OCI-LY1 (cell line): Measurements from ENCODE around the gene EIPR1.

Experiments used
- H2AFZ ChIP-seq: fragments of 200-600 bp; sonication (generic), shearing (Covaris generic); 2 replicates; pipeline ENCODE4 v1.6.0; 2014; ENCODE audit warnings: antibody characterized with exemption, mild to moderate bottlenecking, low read length
- H3F3A ChIP-seq: fragments of 200-600 bp; sonication (generic), shearing (Covaris generic); 2 replicates; pipeline ENCODE4 v1.6.0; 2014; ENCODE audit warnings: mild to moderate bottlenecking, antibody characterized with exemption, low read length, moderate library complexity; ENCODE audit not compliant: insufficient read depth
- H3K27ac ChIP-seq: fragments of 200-600 bp; sonication (generic); 2 replicates; pipeline ENCODE4 v1.5.1; 2014; ENCODE audit warnings: low read length, mixed run types, mild to moderate bottlenecking, low read depth; ENCODE audit not compliant: poor library complexity, severe bottlenecking
- H3K27me3 ChIP-seq: fragments of 200-600 bp; sonication (generic); 2 replicates; pipeline ENCODE4 v1.6.0; 2014; ENCODE audit warnings: antibody characterized with exemption, mild to moderate bottlenecking, low read length, moderate library complexity; ENCODE audit not compliant: insufficient read depth
- H3K36me3 ChIP-seq: fragments of 200-600 bp; sonication (generic); 2 replicates; pipeline ENCODE4 v1.6.1; 2014; ENCODE audit warnings: mild to moderate bottlenecking, antibody characterized with exemption, low read length, moderate library complexity, mixed read lengths; ENCODE audit not compliant: insufficient read depth
- H3K4me1 ChIP-seq: fragments of 200-600 bp; sonication (generic); 2 replicates; pipeline ENCODE4 v1.5.1; 2014; ENCODE audit warnings: mild to moderate bottlenecking, low read length, moderate library complexity; ENCODE audit not compliant: insufficient read depth, severe bottlenecking
- H3K4me2 ChIP-seq: fragments of 200-600 bp; sonication (generic), shearing (Covaris generic); 2 replicates; pipeline ENCODE4 v1.6.1; 2014; ENCODE audit warnings: low read length
- H3K4me3 ChIP-seq: fragments of 200-600 bp; sonication (generic); 2 replicates; pipeline ENCODE4 v1.5.1; 2014; ENCODE audit warnings: low read length, low read depth, mild to moderate bottlenecking, mixed read lengths; ENCODE audit not compliant: poor library complexity, severe bottlenecking
- H3K79me2 ChIP-seq: fragments of 200-600 bp; shearing (Covaris generic); 2 replicates; pipeline ENCODE4 v1.6.1; 2016; ENCODE audit warnings: mixed run types, low read length, mixed read lengths; ENCODE audit not compliant: insufficient read depth
- H3K9ac ChIP-seq: fragments of 200-600 bp; sonication (generic), shearing (Covaris generic); 2 replicates; pipeline ENCODE4 v1.6.1; 2014; ENCODE audit warnings: mild to moderate bottlenecking, low read length, mixed read lengths
- H3K9me2 ChIP-seq: fragments of 200-600 bp; sonication (generic), shearing (Covaris generic); 2 replicates; pipeline ENCODE4 v1.6.1; 2014; ENCODE audit warnings: low read depth, mild to moderate bottlenecking, low read length, mixed read lengths
- H3K9me3 ChIP-seq: fragments of 200-600 bp; shearing (Covaris generic); 2 replicates; pipeline ENCODE4 v1.6.1; 2014; ENCODE audit warnings: low read length, mixed read lengths
- H4K20me1 ChIP-seq: fragments of 200-600 bp; sonication (generic), shearing (Covaris generic); 2 replicates; pipeline ENCODE4 v1.6.0; 2016; ENCODE audit warnings: mild to moderate bottlenecking, low read length; ENCODE audit not compliant: insufficient read depth
- EZH2 ChIP-seq: fragments of 200-600 bp; sonication (generic), shearing (Covaris generic); IDR thresholded peaks from 2 replicates; pipeline ENCODE4 v1.8.0; 2017; ENCODE audit warnings: borderline replicate concordance, mixed run types, mild to moderate bottlenecking, antibody characterized with exemption, low read length, moderate library complexity, mixed read lengths
- TF ChIP-seq, protein P1 (sequence below): fragments of 200-600 bp; sonication (generic), shearing (Covaris generic); IDR thresholded peaks from 2 replicates; pipeline ENCODE4 v1.5.1; 2017; ENCODE audit warnings: mild to moderate bottlenecking, antibody characterized with exemption, low read length, moderate library complexity, mixed read lengths

The EIPR1 gene

DNA sequence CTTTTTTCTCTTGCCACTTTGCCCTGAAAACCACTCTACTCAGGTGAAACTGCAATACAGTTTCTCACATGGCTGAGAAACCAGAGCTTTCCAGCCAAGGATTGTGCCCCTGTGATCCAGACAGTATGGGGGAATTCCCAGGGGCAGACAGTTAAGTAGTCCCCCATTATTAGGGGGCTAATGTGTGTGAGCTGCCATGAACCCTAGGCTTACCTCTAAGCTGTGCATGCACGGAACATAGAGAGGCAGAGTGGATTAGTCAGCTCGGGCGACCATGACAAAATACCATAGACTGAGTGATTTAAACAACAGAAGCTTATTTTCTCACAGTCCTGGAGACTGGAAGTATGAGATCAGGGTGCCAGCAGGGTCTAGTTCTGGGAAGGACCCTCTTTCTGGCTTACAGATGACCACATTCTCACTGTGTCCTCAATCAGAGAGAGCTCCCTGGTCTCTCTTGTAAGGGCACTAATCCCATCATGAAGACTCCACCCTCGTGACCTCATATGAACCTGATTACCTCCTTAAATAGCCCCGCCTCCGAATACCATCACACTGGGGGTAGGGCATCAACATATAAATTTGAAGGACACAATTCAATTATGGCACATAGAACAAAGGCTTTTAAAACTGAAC lies 215.1 kb downstream of the EIPR1 start:
- H4K20me1 ChIP-seq, result no peaks in the 10 kb centered on the region
- no peak overlapping the region for H3K27ac ChIP-seq
- H3K4me3 ChIP-seq, result no peak overlapping the region
- TF ChIP-seq, protein P1, sequence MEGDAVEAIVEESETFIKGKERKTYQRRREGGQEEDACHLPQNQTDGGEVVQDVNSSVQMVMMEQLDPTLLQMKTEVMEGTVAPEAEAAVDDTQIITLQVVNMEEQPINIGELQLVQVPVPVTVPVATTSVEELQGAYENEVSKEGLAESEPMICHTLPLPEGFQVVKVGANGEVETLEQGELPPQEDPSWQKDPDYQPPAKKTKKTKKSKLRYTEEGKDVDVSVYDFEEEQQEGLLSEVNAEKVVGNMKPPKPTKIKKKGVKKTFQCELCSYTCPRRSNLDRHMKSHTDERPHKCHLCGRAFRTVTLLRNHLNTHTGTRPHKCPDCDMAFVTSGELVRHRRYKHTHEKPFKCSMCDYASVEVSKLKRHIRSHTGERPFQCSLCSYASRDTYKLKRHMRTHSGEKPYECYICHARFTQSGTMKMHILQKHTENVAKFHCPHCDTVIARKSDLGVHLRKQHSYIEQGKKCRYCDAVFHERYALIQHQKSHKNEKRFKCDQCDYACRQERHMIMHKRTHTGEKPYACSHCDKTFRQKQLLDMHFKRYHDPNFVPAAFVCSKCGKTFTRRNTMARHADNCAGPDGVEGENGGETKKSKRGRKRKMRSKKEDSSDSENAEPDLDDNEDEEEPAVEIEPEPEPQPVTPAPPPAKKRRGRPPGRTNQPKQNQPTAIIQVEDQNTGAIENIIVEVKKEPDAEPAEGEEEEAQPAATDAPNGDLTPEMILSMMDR, result no peak
- no peak for TF ChIP-seq EZH2
- H2AFZ ChIP-seq, result no peak overlapping the region
- peaks cover 22% of the 10 kb centered on the region for H3K9me3 ChIP-seq
- no peaks in the 10 kb centered on the region for H3K27me3 ChIP-seq
- no peaks in the 10 kb centered on the region for H3K36me3 ChIP-seq
- no peaks in the 10 kb centered on the region for H3K4me1 ChIP-seq
- no peaks in the 10 kb centered on the region for H3K79me2 ChIP-seq
- no peak overlapping the region for H3K4me2 ChIP-seq
- no peaks in the 10 kb centered on the region for H3F3A ChIP-seq
- no peak overlapping the region for H3K9ac ChIP-seq
- no peaks in the 10 kb centered on the region for H3K9me2 ChIP-seq

- no peak overlapping the region for H2AFZ ChIP-seq
- no peak overlapping the region for H3K4me2 ChIP-seq
- H3K9ac ChIP-seq, result no peak overlapping the region
- H3K4me1 ChIP-seq, result no peaks in the 10 kb centered on the region
- H3K9me3 ChIP-seq, result peaks cover 22% of the 10 kb centered on the region
- no peak overlapping the region for H3K27ac ChIP-seq
- no peak overlapping the region for H3K4me3 ChIP-seq
- no peaks in the 10 kb centered on the region for H3F3A ChIP-seq
- H3K79me2 ChIP-seq, result no peaks in the 10 kb centered on the region
- no peaks in the 10 kb centered on the region for H4K20me1 ChIP-seq
- no peaks in the 10 kb centered on the region for H3K36me3 ChIP-seq
- no peaks in the 10 kb centered on the region for H3K27me3 ChIP-seq
- no peak for TF ChIP-seq EZH2
- TF ChIP-seq, protein P1, result no peak
- no peaks in the 10 kb centered on the region for H3K9me2 ChIP-seq
Observed at GRCh38 chr2:3160751-3161330, 216.8 kb downstream of the EIPR1 start.

- TF ChIP-seq, protein P1, result no peak
- Histone ChIP-seq H3K9me3 (peaks cover 22% of the 10 kb centered on the region), H3K36me3 (no peaks in the 10 kb centered on the region), H3K27me3 (no peaks in the 10 kb centered on the region), H3K9ac (no peak overlapping the region), H2AFZ (no peak overlapping the region), H3K4me3 (no peak overlapping the region), H3K9me2 (no peaks in the 10 kb centered on the region), H3K79me2 (no peaks in the 10 kb centered on the region), H3K27ac (no peak overlapping the region), H4K20me1 (no peaks in the 10 kb centered on the region), H3K4me1 (peaks cover 1% of the 10 kb centered on the region), H3K4me2 (no peak overlapping the region), H3F3A (0 out of 2 replicates have a peak, but pooled peaks cover 4% of the 10 kb centered on the region)
Observed at GRCh38 chr2:3159782-3160545, 217.7 kb downstream of the EIPR1 start.
